CD14-positive monocyte (primary cell): ENCODE results near the gene PTCH2. TPM values are rescaled to one million over a fixed set of nuclear protein-coding genes. Genes with fewer than 3 reads are reported as not detected.

ENCODE experiments used
- DNase-seq, 3 donors: peaks; one replicate each; pipeline ENCODE4 v3.0.0-alpha.2; 2011 to 2022
- H2AFZ ChIP-seq: 2 replicates; pipeline ENCODE4 v1.6.0; 2012; ENCODE audit warnings: mild to moderate bottlenecking, low read depth, low read length, inconsistent platforms; ENCODE audit not compliant: insufficient read depth, poor library complexity, severe bottlenecking
- H3K27ac ChIP-seq, 2 donors: 1 replicate in 1 of 2; 2 replicates in 1 of 2; pipeline ENCODE4 v1.5.1; 2012 to 2013; ENCODE audit warnings: low read length in 2 of 2, control low read depth in 1 of 2, inconsistent platforms in 1 of 2, low read depth in 1 of 2, mild to moderate bottlenecking in 1 of 2
- H3K27me3 ChIP-seq, 2 donors: one replicate each; pipeline versions ENCODE4 v1.6.0 to v1.6.1; 2011 to 2013; ENCODE audit warnings: low read length in 2 of 2; ENCODE audit not compliant: control insufficient read depth in 2 of 2, insufficient read depth in 2 of 2
- H3K36me3 ChIP-seq, 2 donors: replicated peaks in 1 of 2; 1 replicate in 1 of 2; 2 replicates in 1 of 2; pipeline versions ENCODE4 v1.5.1 to v1.6.1; 2012 to 2013; ENCODE audit warnings: low read length in 2 of 2, control low read depth in 1 of 2, inconsistent platforms in 1 of 2, mild to moderate bottlenecking in 1 of 2; ENCODE audit not compliant: insufficient read depth in 2 of 2, control insufficient read depth in 1 of 2
- H3K4me1 ChIP-seq, 2 donors: 1 replicate in 1 of 2; 2 replicates in 1 of 2; pipeline versions ENCODE4 v1.5.1 to v1.6.1; 2012 to 2013; ENCODE audit warnings: low read length in 2 of 2, control low read depth in 1 of 2, inconsistent platforms in 1 of 2, mild to moderate bottlenecking in 1 of 2, moderate library complexity in 1 of 2; ENCODE audit not compliant: insufficient read depth in 2 of 2, control insufficient read depth in 1 of 2
- H3K4me2 ChIP-seq: replicated peaks from 2 replicates; pipeline ENCODE3; 2012; ENCODE audit warnings: low read length, moderate library complexity, mild to moderate bottlenecking; ENCODE audit not compliant: poor library complexity, severe bottlenecking; ENCODE audit errors: extremely low read depth
- H3K4me3 ChIP-seq, 3 experiments: fragments of 200-600 bp in 1 of 3; sonication (generic) in 1 of 3; replicated peaks in 1 of 3; 1 replicate in 2 of 3; 2 replicates in 1 of 3; pipeline ENCODE4 v1.5.1; 2011 to 2013; ENCODE audit warnings: low read length in 3 of 3, mild to moderate bottlenecking in 3 of 3, control low read depth in 2 of 3, low read depth in 2 of 3, inconsistent platforms in 1 of 3, moderate library complexity in 1 of 3
- H3K79me2 ChIP-seq: 2 replicates; pipeline ENCODE4 v1.6.0; 2012; ENCODE audit warnings: mild to moderate bottlenecking, control low read depth, inconsistent platforms, low read length, moderate library complexity; ENCODE audit not compliant: insufficient read depth
- H3K9ac ChIP-seq: 2 replicates; pipeline ENCODE4 v1.6.0; 2017; ENCODE audit warnings: low read length, mild to moderate bottlenecking; ENCODE audit not compliant: insufficient read depth, poor library complexity, severe bottlenecking
- H3K9me3 ChIP-seq, 2 donors: replicated peaks in 1 of 2; 1 replicate in 1 of 2; 2 replicates in 1 of 2; pipeline versions ENCODE4 v1.5.1 to v1.6.1; 2012 to 2013; ENCODE audit warnings: low read length in 2 of 2, control low read depth in 1 of 2; ENCODE audit not compliant: control insufficient read depth in 1 of 2, insufficient read depth in 1 of 2
- H4K20me1 ChIP-seq: 2 replicates; pipeline ENCODE4 v1.6.0; 2012; ENCODE audit warnings: mild to moderate bottlenecking, low read length, control low read depth, moderate library complexity; ENCODE audit not compliant: insufficient read depth
- H3K27ac Mint-ChIP-seq, 7 donors: one replicate each; pipeline ENCODE4 v1.8.0; 2020; ENCODE audit warnings: mild to moderate bottlenecking in 7 of 7, mixed read lengths in 7 of 7, moderate library complexity in 6 of 7, inconsistent platforms in 2 of 7
- H3K27me3 Mint-ChIP-seq, 3 donors: one replicate each; pipeline ENCODE4 v1.8.0; 2021 to 2022; ENCODE audit warnings: low read depth in 3 of 3, mild to moderate bottlenecking in 3 of 3, mixed read lengths in 3 of 3, moderate library complexity in 3 of 3, inconsistent platforms in 1 of 3
- H3K36me3 Mint-ChIP-seq, 2 donors: one replicate each; pipeline ENCODE4 v1.8.0; 2020; ENCODE audit warnings: mixed read lengths in 2 of 2, inconsistent platforms in 1 of 2, mild to moderate bottlenecking in 1 of 2
- H3K4me1 Mint-ChIP-seq: one replicate; pipeline ENCODE4 v1.8.0; 2020; ENCODE audit warnings: mild to moderate bottlenecking, mixed read lengths
- H3K4me3 Mint-ChIP-seq, 2 donors: one replicate each; pipeline ENCODE4 v1.8.0; 2020; ENCODE audit warnings: mild to moderate bottlenecking in 2 of 2, mixed read lengths in 2 of 2, moderate library complexity in 1 of 2
- H3K9me3 Mint-ChIP-seq, 7 donors: one replicate each; pipeline ENCODE4 v1.8.0; 2020 to 2022; ENCODE audit warnings: mixed read lengths in 7 of 7, mild to moderate bottlenecking in 6 of 7, moderate library complexity in 6 of 7, inconsistent platforms in 2 of 7
- CTCF ChIP-seq: fragments of 200-600 bp; IDR thresholded peaks from one replicate; pipeline ENCODE4 v1.8.0; 2022; ENCODE audit warnings: antibody characterized with exemption, mild to moderate bottlenecking
- WGBS: methylation state at CpG from one replicate; pipeline ENCODE4 v1.1.5; 2013; ENCODE audit warnings: missing lambda C conversion rate; ENCODE audit not compliant: insufficient coverage; 5-methylcytosine and 5-hydroxymethylcytosine counted together
- intact Hi-C, 2 donors: fragments of 100-400 bp; cut with micrococcal nuclease; formaldehyde crosslinking; loops; one replicate each; pipeline versions ENCODE4 v1.15.0 to v1.15.1; 2023
- polyA plus RNA-seq, 3 donors: library from polyadenylated mRNA; depleted of rRNA in 1 of 3; unstranded in 2 of 3; stranded (reverse) in 1 of 3; fragments of 300-500 nt in 2 of 3; fragments of >200 nt in 1 of 3; fragmentation: Illumina TruSeq in 2 of 3; gene quantifications; 1 replicate in 2 of 3; 2 replicates in 1 of 3; pipeline ENCODE4 v1.2.3, GENCODE V29; 2012 to 2021

PTCH2 gene
- polyA plus RNA-seq, 3 donors: 0.18 to 0.71 (median 0.22) TPM

GRCh38 chr1:44846985-44847384 is 3.9 kb upstream of the PTCH2 start:
- H3K4me3 ChIP-seq: no peak overlapping the region
- H3K27ac ChIP-seq: no peak overlapping the region
- no peaks in the 10 kb centered on the region for H3K9me3 ChIP-seq
- H2AFZ ChIP-seq: no peak overlapping the region
- no peak overlapping the region for H3K27ac Mint-ChIP-seq
- no peak overlapping the region for H3K4me2 ChIP-seq
- peaks cover 21 to 32% of the 10 kb centered on the region in 2 donors for H3K36me3 Mint-ChIP-seq
- DNase-seq: no peak
- intact Hi-C loops: no loop called here
- H3K4me1 ChIP-seq: peaks cover 9 to 10% of the 10 kb centered on the region in 2 donors
- H3K9ac ChIP-seq: no peak overlapping the region
- H3K27me3 ChIP-seq: peaks cover 3 to 19% of the 10 kb centered on the region in 2 donors
- TF ChIP-seq CTCF: no peak
- no peaks in the 10 kb centered on the region for H3K79me2 ChIP-seq
- no peak overlapping the region for H3K4me3 Mint-ChIP-seq
- no peaks in the 10 kb centered on the region for H4K20me1 ChIP-seq
- H3K4me1 Mint-ChIP-seq: peaks cover 7% of the 10 kb centered on the region
- peaks cover 0 to 7% of the 10 kb centered on the region in 2 donors for H3K36me3 ChIP-seq
- H3K27me3 Mint-ChIP-seq: peaks cover 18 to 22% (median 21%) of the 10 kb centered on the region in 3 donors
- peaks cover 0 to 7% (median 2%) of the 10 kb centered on the region in 7 donors for H3K9me3 Mint-ChIP-seq
- WGBS: 100% methylated on average over 1 of the region's 1 CpG

- no peaks in the 10 kb centered on the region for H3K9me3 ChIP-seq
- H3K27me3 Mint-ChIP-seq: peaks cover 23 to 29% (median 29%) of the 10 kb centered on the region in 3 donors
- H4K20me1 ChIP-seq: no peaks in the 10 kb centered on the region
- WGBS: 86% methylated on average over 15 of the region's 16 CpGs
- peak overlapping the region; percentile 47 to 68 for H3K4me3 Mint-ChIP-seq
- TF ChIP-seq CTCF: no peak
- peaks cover 9 to 10% of the 10 kb centered on the region in 2 donors for H3K4me1 ChIP-seq
- H3K27me3 ChIP-seq: peaks cover 3 to 23% of the 10 kb centered on the region in 2 donors
- H3K4me1 Mint-ChIP-seq: peaks cover 7% of the 10 kb centered on the region
- H3K27ac Mint-ChIP-seq: no peak overlapping the region
- peak overlapping the region; percentile 68 for H3K4me2 ChIP-seq
- H3K36me3 Mint-ChIP-seq: peaks cover 3 to 10% of the 10 kb centered on the region in 2 donors
- H3K4me3 ChIP-seq: peak overlapping the region in 1 of 3 experiments; percentile 57
- no peaks in the 10 kb centered on the region for H3K36me3 ChIP-seq
- H3K9ac ChIP-seq: peak overlapping the region; percentile 33
- H3K9me3 Mint-ChIP-seq: peaks cover 0 to 2% (median 2%) of the 10 kb centered on the region in 7 donors
- no peak for DNase-seq
- no peak overlapping the region for H3K27ac ChIP-seq
- H3K79me2 ChIP-seq: no peaks in the 10 kb centered on the region
- H2AFZ ChIP-seq: peak overlapping the region; percentile 52
- intact Hi-C loops: no loop called here
Measured at GRCh38 chr1:44842486-44842861, 579 bp downstream of the PTCH2 start.
